NCI-H1092 (cell line): ENCODE measurements around the gene NALCN.

Experiments used
- DNase-seq: peaks from one replicate; lab custom pipeline; 2025; lab: John Stamatoyannopoulos, UW

Gene NALCN

DNA sequence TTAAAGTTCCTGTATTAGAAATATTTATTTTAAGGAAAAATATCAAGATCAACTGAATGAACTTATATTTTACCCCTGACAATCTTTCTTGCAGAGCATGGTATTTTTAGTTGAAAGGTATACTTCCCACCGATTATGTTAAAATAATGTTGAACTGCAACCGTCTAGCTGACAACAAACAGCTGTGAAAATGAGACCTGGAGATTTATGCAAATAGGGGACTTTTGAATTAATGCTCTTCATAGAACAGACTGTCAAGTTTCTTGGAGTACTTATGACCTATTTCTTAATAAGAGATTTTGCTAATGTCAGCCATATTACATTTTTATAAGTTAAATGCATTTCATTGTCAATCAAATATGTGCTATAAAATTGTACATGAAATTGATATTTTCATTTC is 210.9 kb downstream of the NALCN start:
- DNase-seq, result no peak

DNA sequence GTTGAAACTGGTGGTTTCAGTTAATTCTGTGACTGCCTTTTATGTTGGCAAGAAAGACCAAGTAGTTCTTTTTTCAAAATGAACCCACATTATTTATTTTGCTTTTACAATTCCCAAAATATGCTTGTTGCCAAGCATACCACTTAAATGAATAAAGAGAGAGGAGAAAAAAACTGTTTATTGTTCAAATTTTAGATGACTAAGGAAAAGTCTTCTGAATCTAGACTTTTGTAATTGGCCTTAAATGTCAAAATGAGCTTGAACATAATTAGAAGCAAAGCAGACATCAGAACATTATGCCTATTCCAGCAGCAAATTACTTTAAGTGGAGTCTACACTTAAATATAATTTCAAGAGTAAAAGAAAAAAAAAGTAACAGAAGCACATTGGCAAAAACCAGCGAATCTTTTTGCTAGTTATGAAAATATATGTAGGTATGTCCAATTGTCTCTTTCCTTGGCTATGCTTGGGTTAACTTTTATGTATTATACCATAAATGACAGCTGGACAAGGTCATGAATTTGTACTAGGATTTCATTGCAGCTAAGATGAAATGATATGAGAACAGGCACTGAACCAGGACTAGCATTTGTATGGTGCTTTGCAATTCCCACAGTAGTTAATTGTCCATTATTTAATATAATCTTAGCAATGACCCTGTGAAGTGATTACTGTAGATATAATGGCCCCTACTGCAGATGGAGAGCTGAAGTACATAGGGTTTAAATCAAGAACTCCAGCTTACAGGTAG is 211.9 kb downstream of the NALCN start:
- DNase-seq, result no peak

DNA sequence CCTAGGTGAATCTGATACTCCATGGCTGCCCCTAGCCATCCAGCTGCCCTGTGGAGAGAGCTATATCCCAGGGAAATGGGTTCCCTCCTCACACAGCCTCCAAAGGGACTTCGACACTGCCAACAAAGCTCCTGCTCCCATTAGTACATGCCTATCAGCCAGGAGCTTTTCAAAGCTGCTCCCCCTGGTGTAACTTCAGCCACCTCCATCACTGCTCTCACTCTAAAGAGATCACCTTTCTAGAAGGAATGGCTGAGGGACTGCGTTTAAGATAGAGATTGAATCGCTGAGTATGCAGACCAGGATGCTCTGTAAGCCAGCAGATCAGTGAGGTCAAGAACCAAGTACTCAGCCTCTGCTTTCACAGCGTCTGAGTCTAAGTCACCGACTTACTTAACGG is 213.7 kb downstream of the NALCN start:
- DNase-seq, result no peak

DNA sequence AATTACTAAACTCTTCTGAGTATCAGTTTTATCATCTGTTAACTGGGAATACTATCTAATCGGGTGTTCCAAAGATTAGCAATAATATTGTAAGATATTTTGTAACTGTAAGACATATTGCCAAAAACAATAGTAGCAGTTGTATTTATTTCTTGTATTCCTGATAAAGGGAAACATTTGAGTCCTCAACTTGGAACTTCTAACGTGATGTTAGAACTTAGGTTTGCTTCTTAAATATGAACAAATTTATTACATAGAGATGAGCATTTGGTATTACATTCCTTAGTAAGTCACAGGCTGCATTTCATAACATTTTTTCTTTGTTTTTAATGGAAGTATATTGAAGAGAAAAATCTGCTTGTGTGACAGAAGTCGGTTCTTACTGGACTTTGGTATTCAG is 225.3 kb downstream of the NALCN start:
- DNase-seq, result no peak

DNA sequence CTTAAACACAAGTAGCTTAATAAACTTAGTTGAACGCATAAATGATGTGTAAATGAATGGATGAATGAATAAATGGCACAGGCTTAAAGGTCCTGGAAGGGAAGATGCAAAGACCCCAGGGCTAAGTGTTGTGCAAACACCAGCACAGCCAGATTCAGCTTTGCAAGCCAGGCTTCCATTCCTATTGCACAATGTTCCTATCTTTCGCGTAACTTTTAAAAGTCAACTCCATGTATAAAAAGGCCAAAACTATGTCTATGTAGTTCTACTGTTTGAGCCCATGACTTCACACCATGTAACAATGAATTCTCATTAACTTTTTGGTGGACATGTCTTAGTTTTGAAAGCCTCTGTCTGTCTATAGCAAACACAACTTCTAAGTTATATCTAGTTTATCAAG is 226.0 kb downstream of the NALCN start:
- no peak for DNase-seq

DNA sequence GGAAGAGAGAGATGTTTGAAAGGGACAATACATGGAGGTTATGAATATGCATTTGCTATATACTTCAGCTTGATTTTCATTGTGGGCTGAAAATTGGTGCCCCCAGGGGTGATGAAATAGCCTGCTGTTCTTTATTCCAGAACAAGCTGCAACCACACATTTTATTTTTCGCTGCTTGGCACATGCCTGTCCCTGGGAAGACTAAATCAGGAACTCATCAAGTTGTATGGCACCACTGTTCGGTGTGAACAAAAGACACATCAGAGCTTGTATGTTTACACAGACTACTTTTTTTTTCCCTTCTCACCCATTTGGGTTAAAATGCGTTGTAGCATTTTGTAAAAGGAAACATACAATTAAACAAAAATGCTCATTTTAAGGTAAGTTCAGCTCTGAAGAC is 230.7 kb downstream of the NALCN start:
- no peak for DNase-seq

DNA sequence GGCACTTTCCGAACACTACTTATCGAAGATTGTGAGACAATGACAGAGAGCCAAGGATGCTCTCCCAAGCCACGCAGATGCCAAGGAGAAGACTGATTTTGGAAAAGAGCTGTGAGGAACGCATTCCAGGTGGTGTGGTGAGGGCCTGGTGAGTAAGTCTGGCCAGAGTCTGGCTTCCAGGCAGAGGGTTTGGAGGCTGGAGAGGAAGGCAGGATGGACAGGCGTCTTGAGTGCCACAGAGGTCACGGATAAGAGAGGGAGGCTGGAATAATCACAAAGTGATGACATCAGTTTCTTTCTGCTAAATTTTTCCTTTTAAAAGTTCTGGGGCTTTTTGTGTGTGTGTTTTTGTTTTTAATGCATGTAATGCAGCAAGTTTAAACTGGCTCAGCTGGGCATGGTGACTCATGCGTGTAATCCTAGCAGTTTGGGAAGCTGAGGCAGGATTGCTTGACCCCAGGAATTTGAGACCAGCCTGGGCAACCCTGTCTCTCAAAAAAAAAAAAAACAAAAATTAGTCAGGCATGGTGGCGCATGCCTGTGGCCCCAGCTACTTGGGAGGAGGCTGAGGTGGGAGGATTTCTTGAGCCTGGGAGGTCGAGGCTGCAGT is 235.1 kb downstream of the NALCN start:
- no peak for DNase-seq

DNA sequence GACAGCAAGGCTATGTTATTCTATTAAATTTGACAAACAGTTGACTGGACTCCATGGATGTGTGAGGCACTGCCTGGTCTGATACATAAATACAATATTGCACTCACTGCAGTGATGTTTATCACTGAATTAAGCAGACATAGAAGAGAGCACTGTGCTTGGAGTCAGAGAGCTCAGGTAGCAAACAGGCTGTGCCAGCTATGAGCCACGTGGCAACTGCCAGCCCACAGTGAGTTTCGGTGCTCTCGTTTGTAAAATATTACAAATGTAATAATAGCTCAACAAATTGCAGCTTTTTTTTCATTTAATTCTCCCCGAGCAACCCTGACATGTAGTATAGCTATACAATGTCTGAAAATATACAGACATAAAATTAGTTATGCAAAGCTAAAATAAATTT is 237.3 kb downstream of the NALCN start:
- DNase-seq, result no peak

DNA sequence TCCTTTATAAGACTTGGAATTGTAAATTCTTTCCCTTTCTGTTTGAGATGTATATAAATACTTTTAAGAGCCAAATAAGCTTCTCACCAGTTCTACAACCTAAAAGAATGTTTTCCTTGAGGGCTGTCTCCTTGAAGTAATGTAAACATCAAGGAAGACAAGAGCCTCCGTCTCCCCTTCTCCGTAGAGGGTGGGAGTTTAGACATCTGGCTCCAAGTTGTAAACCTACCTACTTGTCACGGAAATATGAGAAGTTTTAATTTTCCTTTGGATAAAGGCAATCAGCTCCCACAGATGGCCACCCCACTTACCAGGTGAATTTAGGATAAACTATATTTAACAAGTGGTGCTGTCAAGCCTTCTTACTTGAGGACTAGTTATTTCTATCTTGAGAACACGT is 237.9 kb downstream of the NALCN start:
- no peak for DNase-seq

DNA sequence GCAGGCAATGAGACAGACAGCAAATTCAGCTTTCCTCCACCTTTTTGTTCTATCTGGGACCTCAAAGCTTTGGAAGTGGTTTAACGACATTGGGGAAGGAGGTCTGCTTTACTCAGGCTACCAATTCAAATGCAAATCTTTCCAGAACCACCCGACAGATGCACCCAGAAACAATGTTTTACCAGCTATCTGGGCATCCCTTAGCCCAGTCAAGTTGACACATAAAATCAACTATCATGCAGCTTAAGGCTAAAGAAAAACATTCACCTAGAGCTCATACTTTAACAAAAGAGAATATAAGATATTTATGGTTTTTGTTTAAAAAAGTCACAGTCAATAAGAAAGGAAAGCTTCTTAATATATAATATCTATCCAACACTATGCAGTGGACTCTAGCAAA is 246.0 kb downstream of the NALCN start:
- DNase-seq, result no peak

DNA sequence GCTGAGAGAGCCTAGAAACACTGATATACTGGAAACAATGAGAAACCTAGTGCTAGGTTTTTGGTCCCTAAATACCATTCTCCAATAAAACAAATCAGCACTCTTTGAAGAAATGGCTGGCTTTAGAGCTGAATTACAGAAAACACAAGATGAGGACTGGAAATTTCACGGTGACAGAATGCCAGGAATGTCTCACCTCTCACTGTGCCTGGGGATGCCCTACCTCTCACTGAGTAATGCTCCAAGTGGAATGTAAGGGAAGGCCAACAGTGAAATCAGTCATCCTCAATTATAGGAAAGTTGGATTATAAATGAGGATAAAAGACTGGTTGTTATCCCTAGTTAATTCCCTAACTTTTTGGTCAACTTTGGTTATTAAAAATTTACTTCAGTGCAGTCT is 259.0 kb downstream of the NALCN start:
- DNase-seq, result no peak

DNA sequence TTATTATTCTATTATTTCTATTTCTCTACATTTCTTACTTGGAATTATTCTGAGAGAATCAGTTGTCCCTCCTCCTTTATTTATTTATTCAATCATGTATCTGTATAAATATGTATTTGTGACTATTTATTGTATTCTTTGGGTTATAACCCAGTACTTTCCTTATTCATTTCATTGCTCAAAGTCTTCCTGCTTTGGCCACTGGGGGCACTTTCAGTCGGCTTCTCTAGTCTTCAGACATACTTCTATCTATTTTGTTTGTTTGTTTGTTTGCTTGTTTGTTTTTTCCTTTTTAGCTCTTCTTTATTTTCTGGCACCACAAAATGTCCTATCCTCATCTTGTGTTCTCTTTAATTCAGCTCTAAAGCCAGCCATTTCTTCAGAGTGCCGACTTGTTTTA is 260.4 kb downstream of the NALCN start:
- DNase-seq, result no peak

DNA sequence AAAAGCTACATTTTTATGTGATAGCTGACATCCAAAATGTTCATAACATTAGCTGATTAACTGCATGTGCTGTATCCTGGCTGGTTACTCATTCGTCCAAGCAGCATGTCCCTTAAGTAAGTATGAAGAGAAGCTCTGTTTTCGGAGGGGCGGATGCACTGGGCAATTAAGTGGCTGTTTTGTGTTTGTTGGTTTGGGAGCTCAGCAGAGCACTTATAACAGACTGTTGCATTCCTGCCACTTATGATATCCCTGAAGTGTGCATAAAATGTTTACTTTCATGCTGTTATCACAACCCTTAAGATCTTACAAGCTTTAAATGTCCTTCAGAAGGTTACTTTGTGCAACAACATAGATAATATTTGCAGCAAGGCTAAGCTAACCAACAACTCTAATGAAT is 264.1 kb downstream of the NALCN start:
- no peak for DNase-seq

DNA sequence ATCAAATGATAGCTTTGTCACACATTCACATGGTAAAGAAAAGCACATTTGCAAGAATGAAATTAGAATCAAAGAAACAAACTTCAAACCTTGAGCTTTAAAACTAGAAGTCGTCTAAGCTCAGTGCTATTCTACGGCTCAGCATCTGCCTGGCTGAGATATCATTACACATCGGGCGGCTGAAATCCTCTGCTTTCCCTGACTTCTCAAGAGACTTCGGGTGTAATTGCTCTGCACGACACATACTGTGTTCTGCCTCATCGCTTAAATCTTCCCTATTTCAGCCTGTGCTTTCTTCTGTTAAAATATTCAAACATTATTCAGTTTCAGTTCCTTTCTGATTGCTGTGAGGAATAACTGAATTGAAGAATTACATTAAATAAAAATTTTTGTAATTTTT is 265.3 kb downstream of the NALCN start:
- no peak for DNase-seq

DNA sequence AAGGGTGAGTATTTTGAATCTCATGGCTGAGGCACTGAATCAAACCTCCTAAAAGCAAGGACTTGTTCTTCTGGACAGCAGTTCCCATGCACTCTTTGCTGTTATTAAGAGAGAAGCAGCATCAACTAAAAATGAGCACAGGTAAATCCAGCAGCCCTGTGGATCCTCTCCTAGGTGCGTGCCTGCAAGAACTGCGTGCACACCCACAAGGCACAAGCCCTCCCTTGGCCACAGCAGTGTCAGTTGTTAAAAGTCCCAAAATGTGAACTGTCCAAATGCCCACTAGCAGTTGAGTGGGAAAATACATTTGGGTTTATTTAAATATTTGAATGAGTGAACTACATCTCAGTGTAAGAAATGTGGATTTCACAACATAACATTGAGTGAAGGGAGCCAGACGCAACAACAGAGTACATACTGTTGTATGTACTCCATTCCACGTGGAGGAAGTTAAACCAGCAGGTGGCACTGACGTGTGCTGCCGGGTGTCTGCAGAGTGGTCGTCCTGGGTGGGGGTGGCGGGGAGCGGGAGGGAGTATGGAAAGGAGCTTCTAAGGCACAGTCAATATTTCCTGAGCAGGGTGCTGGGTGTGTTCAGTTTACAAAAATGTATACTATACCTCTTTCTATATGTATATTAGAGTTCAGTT is 266.4 kb downstream of the NALCN start:
- peak; percentile 47 for DNase-seq

DNA sequence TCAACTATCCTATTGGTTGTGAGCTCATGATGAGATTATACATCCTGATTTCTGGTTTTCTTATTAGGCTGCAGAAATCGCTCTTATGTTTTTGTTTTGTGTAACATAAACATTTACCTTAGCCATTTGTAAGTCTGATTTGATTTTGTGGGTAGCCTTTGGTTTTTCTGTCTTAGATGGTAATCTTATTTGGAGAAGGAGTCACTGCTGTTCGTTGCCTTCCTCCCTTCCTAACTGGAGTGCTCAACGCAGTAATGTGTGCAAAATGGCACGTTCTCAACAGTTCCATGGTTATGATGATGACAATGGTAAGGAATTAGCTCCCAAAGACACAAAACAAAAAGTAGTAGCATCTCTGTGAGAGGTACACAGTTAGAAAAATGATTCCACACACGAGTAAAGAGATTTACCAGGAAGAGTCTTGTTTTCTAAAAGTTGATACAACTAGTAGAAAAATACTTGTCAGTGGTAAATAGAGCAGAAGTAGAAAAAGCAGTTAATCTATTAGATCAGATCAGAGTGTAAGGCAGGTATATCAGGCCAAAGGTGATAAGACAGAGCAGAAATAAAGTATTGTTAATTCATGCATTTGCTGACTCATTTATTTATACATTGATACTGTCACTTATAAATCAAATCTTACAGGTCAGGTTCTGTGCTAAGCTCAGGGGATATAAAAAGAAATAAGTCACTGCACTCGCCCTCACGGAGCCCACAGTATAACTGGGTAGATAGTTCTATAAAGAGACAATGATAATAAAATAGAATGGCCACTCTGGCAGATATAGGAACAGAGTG is 270.0 kb downstream of the NALCN start:
- DNase-seq, result no peak

DNA sequence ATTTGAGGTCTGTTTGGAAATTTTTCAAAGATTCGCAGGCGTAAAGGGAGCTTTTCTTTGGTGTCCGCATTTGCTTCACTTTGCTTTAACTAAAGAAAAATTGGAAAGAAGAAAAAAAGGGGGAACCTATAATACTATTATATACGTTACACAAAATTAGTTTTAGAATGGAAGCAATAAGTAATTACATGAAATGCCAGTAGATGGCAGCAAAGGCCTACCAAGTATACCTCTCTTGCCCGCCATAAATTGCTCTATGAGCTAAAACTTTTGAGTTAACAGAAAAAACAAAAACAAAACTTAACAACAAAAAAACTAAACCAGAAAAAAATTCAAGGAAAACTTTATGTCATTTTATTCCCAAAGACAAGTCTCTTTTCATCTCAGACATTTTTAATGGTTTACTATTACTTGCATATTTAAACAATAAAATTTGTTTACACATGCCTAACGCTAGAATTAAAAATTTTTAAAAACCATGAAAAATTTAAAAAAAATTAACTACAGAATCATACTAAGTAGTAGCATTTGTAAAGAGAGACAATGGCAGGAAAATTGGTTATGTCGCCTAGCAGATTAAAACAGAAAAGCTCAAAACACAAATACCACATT is 271.4 kb downstream of the NALCN start:
- peak; percentile 58 for DNase-seq

DNA sequence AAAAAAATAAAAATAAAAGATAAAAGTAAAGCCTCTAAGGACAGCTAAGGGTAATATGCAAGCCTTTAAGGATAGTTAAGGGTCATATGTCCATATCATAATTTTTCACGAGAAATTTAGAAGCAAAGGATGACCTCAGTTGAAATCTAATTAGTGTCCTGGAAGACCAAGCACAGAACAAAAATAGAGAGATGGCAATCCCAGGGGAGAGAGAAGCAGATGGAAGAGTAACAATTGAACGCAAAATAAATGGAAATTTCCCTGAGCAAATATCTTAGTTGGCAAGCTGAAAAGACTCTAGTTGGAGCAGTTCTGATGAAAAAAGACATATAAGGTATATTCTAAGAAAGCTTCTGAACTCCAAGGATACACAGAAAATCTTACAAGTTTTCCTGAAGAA is 275.4 kb downstream of the NALCN start:
- no peak for DNase-seq

DNA sequence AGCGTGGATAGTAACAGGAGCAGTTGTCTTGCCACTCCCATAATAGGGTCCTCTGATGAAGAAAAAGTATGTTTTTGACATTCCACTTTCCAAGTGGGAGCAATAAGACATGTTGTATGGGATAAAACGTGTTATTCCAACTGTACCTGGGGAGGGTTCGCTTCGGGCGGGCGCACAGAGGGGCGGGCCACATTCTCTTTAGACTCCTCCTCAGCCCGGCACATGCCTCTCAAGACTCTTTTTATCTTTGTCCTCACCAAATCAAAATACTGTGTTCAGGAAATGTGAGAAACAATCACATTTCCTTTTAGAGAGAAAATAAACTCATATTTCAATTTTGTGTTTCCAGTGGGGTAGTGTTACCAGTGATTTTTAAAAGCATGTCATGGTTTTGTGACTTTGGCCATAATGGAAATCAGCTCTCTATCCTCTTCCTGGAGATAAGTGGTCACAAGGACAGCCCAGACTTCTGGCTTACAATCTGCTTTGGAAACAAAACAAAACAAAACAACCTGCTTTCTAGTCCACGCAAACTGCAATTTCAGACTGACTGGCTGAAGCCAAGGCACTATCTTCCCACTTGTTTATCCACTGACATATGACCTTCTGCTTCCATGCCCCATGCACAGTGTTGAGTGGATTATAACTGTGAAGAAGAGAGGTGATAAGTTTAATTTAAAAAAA is 276.1 kb downstream of the NALCN start:
- no peak for DNase-seq

DNA sequence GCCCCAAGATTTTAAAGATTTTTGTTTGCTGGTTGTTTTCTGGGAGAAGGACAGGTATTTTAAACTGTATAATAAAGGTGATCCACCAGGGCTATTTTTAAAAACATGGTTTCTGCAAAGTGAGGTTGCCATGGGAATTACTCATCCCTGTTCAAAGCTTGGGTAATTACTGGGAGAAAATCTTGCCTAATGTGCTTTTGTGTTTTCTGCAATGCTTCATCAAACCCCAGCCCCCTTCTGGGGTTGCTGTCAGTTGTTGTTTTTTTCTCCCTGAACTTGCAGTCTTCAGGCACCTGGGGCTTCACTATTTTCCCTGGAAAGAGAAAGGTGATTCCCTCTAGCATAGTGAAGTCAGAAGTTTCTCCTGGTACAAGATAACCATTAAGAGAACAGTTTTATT is 277.2 kb downstream of the NALCN start:
- no peak for DNase-seq

DNA sequence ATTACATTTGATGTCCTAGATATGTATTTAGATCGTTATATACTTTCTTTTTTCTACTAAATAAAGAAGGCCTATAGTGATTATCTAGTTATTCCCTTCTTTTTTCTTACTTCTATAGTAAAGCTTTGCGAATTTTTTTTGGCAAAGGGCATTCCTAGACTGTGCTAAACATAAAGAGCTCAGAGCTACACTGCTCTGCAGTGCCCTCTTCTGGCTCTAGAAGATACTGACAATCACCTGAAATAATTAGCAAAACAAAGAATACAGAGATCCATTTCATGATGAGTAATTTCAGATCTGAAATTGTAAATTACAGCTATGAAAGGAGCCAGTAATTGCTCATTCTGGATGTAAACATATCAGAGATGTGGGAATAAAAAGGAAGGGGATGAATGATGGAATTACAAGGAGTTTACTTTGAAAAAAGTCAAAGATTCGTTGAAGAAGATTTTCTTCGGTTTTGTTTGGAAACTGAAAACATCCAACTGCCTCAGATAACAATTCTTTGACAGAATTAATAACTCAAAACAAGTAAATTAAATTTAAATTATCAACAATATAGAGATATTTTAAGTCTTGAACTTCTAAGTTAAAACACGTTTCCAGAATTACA is 288.5 kb downstream of the NALCN start:
- DNase-seq, result peak; percentile 25
